ENCODE measurements around the gene TBCD. TPM values are rescaled to one million over a fixed set of nuclear protein-coding genes. Genes with fewer than 3 reads are reported as not detected.

TBCD gene
- total RNA-seq, 2 experiments from 2014 or later, result 155 to 157 TPM

DNA sequence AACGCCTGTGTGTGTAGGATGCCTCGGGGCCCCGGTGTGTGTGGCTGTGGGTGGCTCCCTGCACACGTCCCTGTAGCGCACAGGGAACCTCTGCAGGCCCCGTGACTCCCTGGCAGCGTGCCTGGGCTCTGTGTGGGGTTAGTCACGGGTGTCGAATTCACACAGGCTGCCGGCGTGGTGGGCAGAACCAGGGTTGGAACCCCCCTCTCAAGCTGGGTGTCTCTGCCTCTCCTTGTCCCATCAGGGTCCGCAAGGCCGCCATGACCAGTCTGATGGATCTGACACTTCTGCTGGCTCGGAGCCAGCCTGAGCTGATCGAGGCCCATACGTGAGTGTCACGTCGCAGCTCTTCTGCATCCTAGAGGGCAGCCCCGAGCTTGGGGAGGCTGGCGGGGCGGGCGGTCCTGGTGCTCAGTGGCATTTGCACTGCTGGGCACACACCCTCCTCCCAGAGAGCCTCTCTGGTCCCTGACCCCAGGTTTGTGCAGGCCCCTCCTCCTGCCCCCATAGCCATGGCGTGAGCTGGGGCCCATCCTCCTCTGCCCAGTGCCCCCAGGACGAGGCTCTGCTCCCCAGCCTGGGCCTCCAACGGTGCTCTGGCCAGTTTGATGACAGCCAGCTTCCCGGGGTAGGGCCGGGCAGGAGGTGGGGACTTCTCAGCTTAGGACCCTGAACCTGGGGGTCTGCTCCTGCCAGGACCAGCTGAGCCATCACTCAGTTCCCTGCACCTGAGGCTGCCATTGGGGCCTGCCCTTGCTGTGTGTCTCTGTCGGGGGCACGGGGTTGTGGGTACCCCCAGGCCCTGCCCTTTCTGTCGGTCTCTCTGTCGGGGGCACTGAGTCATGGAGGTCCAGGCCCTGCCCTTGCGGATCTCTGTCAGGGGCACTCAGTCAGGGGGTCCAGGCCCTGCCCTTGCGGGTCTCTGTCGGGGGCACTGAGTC, 176.1 kb downstream of the TBCD start:
- H3K4me3 Mint-ChIP-seq, result no peak overlapping the region
- no peak overlapping the region for H3K27ac Mint-ChIP-seq
- ChIA-PET POLR2A (no interaction called here), CTCF (interaction anchor here (1.6 kb wide), 1 partner anchor 277 kb away, joined by 3 read pairs; no protein-coding TSS in a partner anchor)
- H3K9me3 Mint-ChIP-seq, result no peaks in the 10 kb centered on the region
- H3K36me3 Mint-ChIP-seq (ENCODE audit: low read depth), result peaks cover 29% of the 10 kb centered on the region
- no peaks in the 10 kb centered on the region for H3K4me1 Mint-ChIP-seq
- H3K27me3 Mint-ChIP-seq, result no peaks in the 10 kb centered on the region
- DNase-seq, result no peak

GRCh38 chr17:82929011-82929622, 177.3 kb downstream of the TBCD start:
- DNase-seq, result no peak
- no peaks in the 10 kb centered on the region for H3K4me1 Mint-ChIP-seq
- H3K9me3 Mint-ChIP-seq, result no peaks in the 10 kb centered on the region
- no peak overlapping the region for H3K27ac Mint-ChIP-seq
- peaks cover 31% of the 10 kb centered on the region for H3K36me3 Mint-ChIP-seq (ENCODE audit: low read depth)
- H3K27me3 Mint-ChIP-seq, result no peaks in the 10 kb centered on the region
- CTCF ChIA-PET, result no interaction called here
- H3K4me3 Mint-ChIP-seq, result no peak overlapping the region
- POLR2A ChIA-PET, result no interaction called here

GRCh38 chr17:82929676-82930042, 177.8 kb downstream of the TBCD start:
- no peak overlapping the region for H3K4me3 Mint-ChIP-seq
- CTCF ChIA-PET, result no interaction called here
- no peak overlapping the region for H3K27ac Mint-ChIP-seq
- no peak for DNase-seq
- peaks cover 31% of the 10 kb centered on the region for H3K36me3 Mint-ChIP-seq (ENCODE audit: low read depth)
- POLR2A ChIA-PET, result no interaction called here
- no peaks in the 10 kb centered on the region for H3K27me3 Mint-ChIP-seq
- H3K9me3 Mint-ChIP-seq, result no peaks in the 10 kb centered on the region
- H3K4me1 Mint-ChIP-seq, result no peaks in the 10 kb centered on the region

GRCh38 chr17:82930043-82930923, 178.4 kb downstream of the TBCD start:
- Mint-ChIP-seq H3K27me3 (no peaks in the 10 kb centered on the region), H3K9me3 (no peaks in the 10 kb centered on the region), H3K4me3 (no peak overlapping the region), H3K4me1 (no peaks in the 10 kb centered on the region), H3K27ac (no peak overlapping the region), H3K36me3 (ENCODE audit: low read depth) (peaks cover 34% of the 10 kb centered on the region)
- POLR2A ChIA-PET, result no interaction called here
- CTCF ChIA-PET, result no interaction called here
- DNase-seq, result no peak

- ChIA-PET CTCF (interaction anchor here (0.5 kb wide), 1 partner anchor 78 kb away, joined by 3 read pairs; no protein-coding TSS in a partner anchor), POLR2A (no interaction called here)
- H3K36me3 Mint-ChIP-seq (ENCODE audit: low read depth), result peaks cover 41% of the 10 kb centered on the region
- H3K27me3 Mint-ChIP-seq, result no peaks in the 10 kb centered on the region
- DNase-seq, result no peak
- H3K4me1 Mint-ChIP-seq, result no peaks in the 10 kb centered on the region
- no peaks in the 10 kb centered on the region for H3K9me3 Mint-ChIP-seq
- no peak overlapping the region for H3K4me3 Mint-ChIP-seq
- H3K27ac Mint-ChIP-seq, result no peak overlapping the region
Observed at GRCh38 chr17:82930924-82931698, 179.2 kb downstream of the TBCD start.

- H3K36me3 Mint-ChIP-seq (ENCODE audit: low read depth), result peaks cover 35% of the 10 kb centered on the region
- no peaks in the 10 kb centered on the region for H3K27me3 Mint-ChIP-seq
- no peak overlapping the region for H3K4me3 Mint-ChIP-seq
- no peak for DNase-seq
- H3K9me3 Mint-ChIP-seq, result no peaks in the 10 kb centered on the region
- H3K4me1 Mint-ChIP-seq, result no peaks in the 10 kb centered on the region
- ChIA-PET POLR2A (no interaction called here), CTCF (no interaction called here)
- H3K27ac Mint-ChIP-seq, result no peak overlapping the region
Observed at GRCh38 chr17:82931699-82932517, 180.0 kb downstream of the TBCD start.

DNA sequence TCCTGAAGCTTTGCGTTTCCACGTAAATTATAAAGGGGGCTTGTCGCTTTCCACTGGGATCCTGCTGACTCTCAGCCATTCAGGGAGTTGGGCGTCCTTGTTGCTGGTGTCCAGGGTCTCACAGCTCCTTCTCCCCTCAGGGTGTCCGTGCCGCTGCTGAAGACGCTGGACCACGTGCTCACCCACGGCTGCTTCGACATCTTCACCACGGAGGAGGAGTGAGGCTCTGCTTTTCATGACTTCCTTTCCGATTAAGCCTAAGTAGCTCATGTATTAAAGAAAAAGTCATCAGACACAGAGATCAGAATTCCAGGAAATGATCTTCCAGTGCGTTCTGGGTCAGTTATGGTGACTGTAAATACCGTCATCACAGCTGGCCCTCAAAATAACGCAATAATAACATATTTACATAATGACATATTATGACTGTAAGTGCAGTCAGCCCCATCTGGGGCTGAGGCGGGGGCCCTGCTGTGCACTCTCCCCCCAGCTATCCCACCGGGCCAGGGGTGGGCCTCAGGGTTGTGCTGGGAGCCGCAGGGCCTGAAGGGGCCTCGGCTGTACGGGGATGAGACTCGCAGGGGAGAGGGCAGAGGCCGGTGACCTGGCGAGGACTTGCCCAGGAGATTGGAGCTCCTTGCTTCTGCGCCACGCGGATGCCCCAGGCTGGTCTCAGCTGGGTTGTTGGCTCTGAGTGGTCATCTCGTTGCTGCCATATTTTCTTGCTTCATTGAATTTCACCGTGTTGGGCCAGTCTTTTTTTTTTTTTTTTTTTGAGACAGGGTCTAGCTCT, 180.8 kb downstream of the TBCD start:
- no peak for DNase-seq
- Mint-ChIP-seq H3K4me1 (no peaks in the 10 kb centered on the region), H3K27ac (no peak overlapping the region), H3K4me3 (no peak overlapping the region), H3K27me3 (no peaks in the 10 kb centered on the region), H3K36me3 (ENCODE audit: low read depth) (peaks cover 33% of the 10 kb centered on the region), H3K9me3 (no peaks in the 10 kb centered on the region)
- ChIA-PET CTCF (no interaction called here), POLR2A (no interaction called here)

- no peaks in the 10 kb centered on the region for H3K27me3 Mint-ChIP-seq
- H3K36me3 Mint-ChIP-seq (ENCODE audit: low read depth), result peaks cover 38% of the 10 kb centered on the region
- no peak for DNase-seq
- no peak overlapping the region for H3K27ac Mint-ChIP-seq
- no peak overlapping the region for H3K4me3 Mint-ChIP-seq
- ChIA-PET POLR2A (no interaction called here), CTCF (interaction anchor here (0.6 kb wide), 1 partner anchor 40 kb away, joined by 3 read pairs; no protein-coding TSS in a partner anchor)
- no peaks in the 10 kb centered on the region for H3K9me3 Mint-ChIP-seq
- H3K4me1 Mint-ChIP-seq, result no peaks in the 10 kb centered on the region
Observed at GRCh38 chr17:82933911-82934310, 182.0 kb downstream of the TBCD start.

GRCh38 chr17:82935966-82936767, 184.3 kb downstream of the TBCD start:
- Mint-ChIP-seq H3K36me3 (ENCODE audit: low read depth) (peaks cover 41% of the 10 kb centered on the region), H3K4me1 (no peaks in the 10 kb centered on the region), H3K27ac (no peak overlapping the region), H3K9me3 (no peaks in the 10 kb centered on the region), H3K27me3 (no peaks in the 10 kb centered on the region), H3K4me3 (no peak overlapping the region)
- CTCF ChIA-PET, result interaction anchor here (0.9 kb wide), 1 partner anchor 74 kb away, joined by 3 read pairs; no protein-coding TSS in a partner anchor
- DNase-seq, result no peak
- POLR2A ChIA-PET, result no interaction called here

DNA sequence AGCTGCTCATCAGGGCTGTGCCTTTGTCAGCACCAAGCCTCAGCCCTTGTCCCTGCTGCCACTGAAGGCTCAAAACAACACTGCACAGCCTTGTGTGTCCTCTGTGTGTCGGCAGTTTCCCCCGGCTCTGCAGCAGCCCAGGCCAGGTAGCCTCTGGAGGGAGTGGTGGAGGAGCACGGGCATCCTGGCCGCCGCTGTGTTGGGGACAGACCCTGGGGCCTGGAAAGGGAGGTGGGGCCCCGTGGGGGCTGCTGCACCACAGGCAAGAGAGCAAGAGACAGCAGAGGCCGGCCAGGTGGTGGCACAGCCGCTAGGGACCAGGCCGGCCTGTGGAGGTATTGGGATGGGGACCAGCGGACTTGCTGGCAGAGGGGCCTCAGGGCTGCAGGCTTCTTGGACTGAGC, 184.9 kb downstream of the TBCD start:
- no peaks in the 10 kb centered on the region for H3K4me1 Mint-ChIP-seq
- H3K36me3 Mint-ChIP-seq (ENCODE audit: low read depth), result peaks cover 37% of the 10 kb centered on the region
- ChIA-PET CTCF (interaction anchor here (0.9 kb wide), 1 partner anchor 73 kb away, joined by 3 read pairs; no protein-coding TSS in a partner anchor), POLR2A (no interaction called here)
- H3K27me3 Mint-ChIP-seq, result no peaks in the 10 kb centered on the region
- no peaks in the 10 kb centered on the region for H3K9me3 Mint-ChIP-seq
- H3K4me3 Mint-ChIP-seq, result no peak overlapping the region
- H3K27ac Mint-ChIP-seq, result no peak overlapping the region
- DNase-seq, result no peak
